DMS79 treated with DMSO at 0.1 percent for 48 hours (cell line): ENCODE measurements around the gene FAM20B.

ENCODE experiments used
- DNase-seq: peaks from one replicate; lab custom pipeline; 2025; lab: John Stamatoyannopoulos, UW

The FAM20B gene

DNA sequence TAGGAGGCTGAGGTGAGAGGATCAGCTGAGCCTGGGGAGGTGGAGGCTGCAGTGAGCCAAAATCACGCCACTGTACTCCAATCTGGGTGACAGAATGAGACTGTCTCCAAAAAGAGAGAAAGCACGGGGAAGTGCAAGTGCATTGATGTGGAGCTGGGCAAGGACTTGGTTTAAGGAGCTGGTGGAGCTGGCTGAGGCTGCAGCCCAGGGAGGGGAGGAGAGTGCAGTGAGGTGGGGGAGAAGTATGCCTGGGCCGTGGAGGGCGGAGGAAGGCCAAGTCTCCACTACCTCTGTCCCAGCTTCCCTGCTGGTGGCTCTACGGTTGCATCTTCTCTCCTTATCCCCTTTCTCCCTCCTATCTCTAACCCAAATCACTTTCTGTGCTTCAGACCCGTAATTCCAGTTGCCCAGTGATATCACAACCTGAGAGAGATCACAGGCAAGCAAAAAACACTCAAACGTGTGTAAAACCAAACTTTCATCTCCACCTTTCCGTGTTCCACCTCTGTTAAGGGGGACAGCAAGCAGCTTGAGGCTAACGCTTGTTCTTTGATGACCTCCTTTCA lies 67.3 kb downstream of the FAM20B start:
- no peak for DNase-seq

DNA sequence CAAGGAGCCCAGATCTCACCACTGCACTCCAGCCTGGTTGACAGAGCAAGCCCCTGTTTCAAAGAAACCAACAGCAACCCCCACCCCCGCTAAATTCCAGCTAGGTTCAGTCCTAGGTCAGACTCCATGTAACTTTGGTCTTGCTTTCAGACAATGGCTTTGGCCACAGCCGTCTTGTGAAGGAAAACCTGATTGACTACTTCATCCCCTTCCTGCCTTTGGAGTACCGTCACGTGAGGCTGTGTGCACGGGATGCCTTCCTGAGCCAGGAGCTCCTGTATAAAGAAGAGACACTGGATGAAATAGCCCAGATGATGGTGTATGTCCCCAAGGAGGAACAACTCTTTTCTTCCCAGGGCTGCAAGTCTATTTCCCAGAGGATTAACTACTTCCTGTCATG lies 69.1 kb downstream of the FAM20B start:
- no peak for DNase-seq

DNA sequence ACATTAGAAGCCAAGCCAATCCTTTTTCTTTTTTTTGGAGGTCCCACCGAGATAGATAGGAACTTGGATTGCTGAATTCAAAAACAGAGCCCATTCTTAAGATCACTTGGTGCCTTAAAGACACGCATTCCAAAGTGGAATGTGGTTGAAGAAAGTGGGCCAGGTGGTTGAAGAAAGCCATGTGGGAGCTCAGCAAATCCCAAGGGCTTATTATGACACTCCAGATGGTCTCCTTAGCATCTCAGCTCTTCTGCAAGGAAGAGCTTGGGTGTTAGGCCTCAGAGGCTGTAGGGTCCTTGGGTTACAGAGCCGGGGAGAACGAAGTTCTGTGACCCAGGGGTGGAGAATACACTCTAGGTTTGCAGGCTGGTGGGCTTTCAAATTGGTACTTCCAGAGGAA lies 69.7 kb downstream of the FAM20B start:
- DNase-seq: no peak

DNA sequence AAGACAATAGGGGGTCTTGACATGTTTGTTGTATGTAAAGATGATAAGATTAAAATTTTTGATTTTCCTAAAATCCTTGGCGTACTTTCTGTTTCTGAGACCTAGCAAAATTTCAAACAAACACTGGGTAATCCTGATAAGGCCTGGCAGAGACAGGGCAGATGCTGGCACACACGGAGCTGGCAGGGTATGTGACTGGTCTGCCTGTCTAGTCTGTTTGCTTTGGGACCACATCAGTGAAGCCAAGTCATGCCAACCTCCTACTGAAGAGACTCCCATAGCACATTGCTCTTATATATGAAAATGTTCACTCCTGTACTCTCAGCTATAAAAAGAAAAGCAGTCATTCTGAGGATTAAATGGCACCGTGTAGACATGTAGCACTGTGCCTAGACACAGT lies 70.2 kb downstream of the FAM20B start:
- no peak for DNase-seq

DNA sequence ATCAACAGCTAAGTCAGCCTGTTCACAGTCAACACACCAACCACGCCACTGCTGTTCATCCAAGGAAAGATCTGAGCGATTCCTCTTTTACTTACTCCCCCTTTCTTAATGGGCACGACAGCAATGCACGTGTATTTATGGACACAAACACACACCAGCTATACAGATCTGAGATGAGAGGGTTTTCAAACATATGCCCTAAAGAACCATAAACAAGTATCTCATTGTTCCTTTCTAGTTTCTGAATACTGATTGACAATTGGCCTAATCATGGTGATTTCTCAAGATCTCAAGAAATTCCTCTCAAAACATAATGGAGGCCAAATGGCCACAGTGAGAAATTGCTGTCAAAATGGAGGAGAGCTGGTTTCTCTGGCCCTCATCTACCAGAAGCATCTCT lies 74.2 kb downstream of the FAM20B start:
- no peak for DNase-seq

DNA sequence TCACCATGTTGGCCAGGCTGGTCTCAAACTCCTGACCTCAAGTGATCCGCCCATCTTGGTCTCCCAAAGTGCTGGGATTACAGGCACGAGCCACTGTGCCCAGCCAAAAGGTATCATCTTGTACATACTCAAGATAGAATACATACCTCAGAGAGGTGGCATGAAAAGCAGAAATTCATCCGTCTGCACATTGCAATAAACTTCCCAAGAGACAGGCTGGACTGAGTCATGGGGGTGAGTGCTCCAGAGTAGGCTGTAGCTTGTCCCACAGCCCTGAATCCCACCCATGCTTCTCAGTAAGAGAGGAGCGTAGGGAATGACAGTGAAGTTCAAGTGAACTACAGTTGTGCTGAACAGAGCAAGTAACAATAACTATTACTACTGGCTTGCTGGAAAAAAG lies 75.9 kb downstream of the FAM20B start:
- no peak for DNase-seq

DNA sequence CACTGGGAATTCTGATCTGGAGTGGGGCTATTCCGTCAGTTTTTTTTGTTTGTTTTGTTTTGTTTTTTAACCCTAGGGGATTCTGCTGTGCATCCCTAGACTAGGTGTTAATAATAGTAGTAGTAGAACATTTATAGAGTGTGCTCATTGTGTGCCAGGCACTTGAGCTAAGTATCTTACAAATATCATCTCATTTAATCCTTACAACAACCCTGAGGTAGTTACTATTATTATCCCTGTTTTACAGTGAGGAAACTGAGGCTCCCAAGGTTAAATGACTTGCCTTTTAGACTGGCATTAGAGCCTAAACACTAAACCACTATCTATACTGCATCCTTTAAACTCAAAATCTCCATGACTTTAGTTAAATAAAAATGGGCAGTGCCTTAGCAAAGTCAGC lies 78.3 kb downstream of the FAM20B start:
- no peak for DNase-seq

DNA sequence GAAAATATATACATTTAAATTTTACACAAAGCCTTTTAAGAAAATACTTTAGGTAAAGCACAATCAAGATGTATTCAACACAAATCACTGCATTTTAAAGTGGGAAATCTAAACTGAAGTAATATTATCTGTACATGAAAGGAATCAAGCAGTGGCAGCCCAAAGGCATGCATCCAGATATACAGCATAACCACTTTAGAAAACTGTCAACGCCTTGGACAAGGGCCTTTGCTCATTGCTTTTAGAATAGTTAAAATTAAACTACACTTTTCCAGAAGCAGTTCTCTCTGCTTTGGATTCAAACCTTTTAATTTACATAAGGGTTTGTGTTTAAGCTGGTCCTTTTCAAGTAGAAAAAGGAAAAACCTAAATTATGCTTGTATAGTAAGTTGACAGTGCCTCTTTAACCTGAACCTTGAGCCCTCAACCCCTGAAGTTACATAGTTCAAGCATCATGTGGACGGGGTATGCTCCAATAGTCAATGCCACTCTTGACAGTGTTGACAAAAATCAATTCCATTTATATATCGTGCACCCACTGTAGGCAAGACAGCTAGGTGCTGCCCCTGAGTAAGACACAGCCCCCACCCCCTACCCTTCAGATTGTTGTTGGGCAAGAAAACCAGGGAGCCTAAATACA lies 79.0 kb downstream of the FAM20B start:
- DNase-seq: no peak

DNA sequence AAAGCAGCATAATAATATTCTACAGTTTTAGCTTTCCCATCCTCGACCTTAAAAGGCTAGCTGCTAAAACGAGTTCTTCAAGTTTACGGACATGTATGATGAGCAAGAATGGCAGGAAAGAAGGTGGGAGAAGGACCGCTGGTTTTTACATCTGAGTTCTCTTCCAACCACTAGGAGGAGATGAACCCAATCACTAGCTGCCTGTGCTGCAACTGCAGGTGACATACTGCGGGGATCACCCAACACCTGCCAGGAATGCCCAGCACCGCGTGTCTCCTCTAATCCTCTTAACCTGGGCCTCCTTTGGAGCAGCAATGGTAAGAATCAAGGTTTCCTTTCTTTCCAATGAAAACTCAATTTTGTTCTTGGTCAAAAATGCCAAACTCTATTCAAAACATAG lies 79.7 kb downstream of the FAM20B start:
- no peak for DNase-seq

DNA sequence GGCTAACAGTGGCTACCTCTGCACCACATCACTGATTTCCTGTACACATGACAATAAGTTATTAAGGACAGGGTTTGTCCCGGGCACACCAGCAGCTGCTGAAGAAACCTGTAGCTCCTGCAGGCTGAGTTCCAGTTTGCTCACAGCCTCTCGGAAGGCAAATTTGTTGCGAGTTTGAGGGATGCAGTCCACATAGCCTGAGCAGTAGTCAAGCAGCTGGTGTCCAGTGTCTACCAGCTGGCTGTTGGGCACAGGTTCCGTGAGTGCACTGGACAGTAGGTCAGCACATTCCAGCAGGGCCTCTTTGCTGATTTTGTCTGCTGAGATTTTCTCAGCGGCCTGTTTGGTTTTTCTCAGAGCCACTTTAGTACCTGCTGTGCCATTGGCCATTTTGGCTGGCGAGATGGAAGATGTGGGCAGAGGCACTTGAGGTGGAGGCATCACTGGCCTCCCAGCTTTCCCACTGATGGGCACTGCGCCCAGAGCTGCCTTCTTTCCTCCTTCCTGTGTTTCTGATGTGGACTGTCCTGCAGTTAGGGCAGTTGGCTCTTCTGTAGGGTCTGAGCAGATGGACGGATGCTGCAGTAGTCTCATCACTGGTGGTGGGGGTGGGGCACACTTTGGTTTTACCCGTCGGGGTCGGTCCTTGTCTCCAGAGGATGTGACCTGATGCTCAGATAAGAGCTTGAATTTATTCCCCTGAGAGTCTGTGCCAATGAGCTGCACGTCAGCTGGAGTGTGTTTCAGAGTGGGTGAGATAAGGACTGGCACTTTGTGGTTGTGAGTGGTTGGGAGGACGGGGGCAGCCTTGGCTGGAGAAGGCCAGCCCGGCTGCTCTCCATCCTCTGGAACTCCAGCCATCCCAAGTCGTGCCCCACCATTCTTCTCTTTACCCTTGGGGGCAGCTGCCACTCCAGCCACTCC lies 82.3 kb downstream of the FAM20B start:
- no peak for DNase-seq

DNA sequence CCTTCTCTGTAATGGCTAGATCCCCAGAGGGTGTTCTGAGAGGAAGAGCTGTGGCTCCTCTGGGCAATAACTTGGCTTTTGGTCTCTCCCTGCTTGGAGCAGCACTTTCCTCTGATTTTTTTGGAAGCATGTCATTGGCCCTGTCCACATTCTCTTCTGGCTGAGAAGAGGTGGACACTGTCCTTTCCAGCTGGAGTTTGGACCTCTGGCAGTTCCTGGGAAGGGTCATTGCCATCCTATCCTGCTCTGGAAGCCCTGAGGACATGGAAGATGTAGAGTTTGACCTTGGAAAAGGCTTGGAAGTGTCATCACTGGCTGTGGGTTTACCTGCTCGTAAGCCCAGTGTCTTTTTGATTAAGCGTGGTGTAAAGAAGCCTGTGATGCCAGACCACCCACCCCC lies 83.0 kb downstream of the FAM20B start:
- DNase-seq: no peak

DNA sequence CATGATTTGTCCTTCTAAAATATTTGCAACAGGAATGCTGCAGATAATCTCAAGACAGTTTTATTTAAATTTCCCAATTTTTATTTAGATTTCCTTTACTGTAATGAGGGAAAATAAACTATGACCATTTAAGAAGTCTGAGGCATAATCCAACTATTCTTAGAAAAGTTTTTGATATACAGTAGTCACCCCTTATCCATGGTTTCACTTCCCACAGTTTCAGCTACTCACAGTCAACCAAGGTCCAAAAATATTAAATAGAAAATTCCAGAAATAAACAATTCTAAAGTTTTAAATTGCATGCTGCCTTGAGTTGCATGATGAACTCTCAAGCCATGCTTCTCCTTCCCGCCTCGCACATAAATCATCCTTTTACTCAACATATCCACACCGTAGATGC lies 89.5 kb downstream of the FAM20B start:
- no peak for DNase-seq

DNA sequence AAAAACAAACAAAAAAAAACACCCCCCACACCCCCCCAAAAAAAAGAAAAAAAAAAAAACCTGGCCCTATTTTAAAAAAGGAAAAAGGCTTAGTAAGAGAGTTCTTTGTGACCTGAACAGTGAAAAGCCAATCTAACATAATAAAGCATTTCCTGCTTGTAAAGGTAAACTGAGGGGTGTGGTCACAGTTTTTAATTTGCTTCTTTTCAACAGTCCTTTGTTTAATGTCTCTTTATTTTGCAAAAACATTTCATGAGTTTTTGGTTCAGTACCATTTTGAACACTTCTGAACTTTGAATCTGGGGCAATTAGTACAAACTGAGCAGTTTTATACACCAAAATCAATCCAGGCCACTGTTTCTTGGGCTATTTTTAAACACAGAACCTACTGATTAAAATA lies 93.8 kb downstream of the FAM20B start:
- DNase-seq: no peak

DNA sequence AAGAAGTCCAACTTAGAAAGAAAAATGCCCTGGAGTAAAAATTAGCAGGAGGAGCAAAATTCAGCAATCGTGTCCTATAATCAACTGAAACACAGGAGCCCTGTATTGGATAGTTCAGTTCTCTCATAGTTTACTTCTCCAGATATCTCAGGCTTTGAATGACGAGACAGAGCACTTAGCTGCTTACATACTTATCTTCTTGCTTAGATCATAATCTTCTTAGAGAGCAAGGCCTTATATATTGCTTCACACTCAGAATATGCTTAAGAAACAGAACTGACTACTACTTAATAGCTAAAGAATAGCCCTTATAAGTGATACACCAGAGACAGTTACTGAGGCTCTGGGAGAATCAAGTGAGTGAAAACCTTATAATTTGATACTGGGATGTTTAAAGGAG lies 95.0 kb downstream of the FAM20B start:
- no peak for DNase-seq

DNA sequence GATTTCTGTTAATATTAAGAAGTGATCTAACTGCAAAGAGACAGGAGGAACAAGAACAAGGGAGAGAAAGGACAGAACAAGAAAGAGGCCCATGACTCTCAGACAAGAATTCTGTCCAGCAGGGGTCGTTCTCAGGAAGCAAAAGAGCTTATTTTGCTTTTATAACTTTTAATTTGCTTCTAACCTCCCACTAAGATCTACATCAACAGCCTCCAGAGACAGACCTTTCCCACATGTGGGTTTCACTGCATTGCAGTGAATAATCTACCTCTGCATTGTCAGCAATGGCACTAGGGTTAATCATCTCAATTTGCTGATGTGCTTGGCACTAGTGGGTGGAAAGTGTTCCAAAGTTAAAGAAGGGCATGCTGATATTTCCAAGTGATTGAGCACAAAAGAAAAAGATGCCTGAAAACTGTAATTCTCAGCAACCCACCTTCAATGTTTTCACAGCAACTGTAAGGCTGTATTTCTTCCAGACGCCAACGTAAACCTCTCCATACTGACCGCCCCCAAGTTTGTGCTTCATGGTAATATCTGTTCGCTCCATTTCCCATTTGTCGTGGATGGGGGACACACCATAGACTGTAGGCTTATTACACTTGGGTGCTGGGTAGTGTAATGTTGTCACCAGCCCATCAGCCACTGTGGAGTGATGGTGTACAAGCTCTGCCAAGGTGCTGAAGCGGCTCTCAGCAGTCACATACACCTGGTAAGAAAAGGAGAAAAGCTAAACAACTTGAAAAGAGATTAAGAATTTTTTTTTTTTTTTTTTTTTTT lies 95.7 kb downstream of the FAM20B start:
- no peak for DNase-seq

DNA sequence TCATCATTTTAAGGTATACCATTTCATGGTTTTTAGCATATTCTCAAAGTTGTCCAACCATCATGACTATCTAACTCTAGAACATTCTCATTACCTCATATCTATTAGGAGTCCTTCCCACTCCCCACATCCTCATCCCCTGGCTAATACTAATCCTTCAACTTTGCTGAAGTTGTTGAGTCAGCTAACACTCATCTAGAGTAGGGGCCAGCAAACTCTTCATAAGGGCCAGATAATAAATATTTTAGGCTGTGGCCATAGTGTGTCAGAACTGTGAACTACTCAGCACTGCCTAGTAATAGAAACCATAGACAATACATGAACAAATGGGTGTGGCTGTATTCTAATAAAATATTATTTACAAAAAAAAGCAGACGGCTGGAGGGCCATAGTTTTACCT lies 99.2 kb downstream of the FAM20B start:
- no peak for DNase-seq
